Brain pericyte (primary cell): ENCODE data around the gene LGALS7.
"Not testable (repeated sequence)": the region's sequence is repeated elsewhere in the genome, so short reads cannot be mapped to it uniquely, and the experiment has no call there.

Experiments
- DNase-seq: peaks from one replicate; pipeline ENCODE4 v3.0.0-alpha.2; 2012; ENCODE audit warnings: low read depth, low spot score

The LGALS7 gene

GRCh38 chr19:38774181-38774950 lies 1.0 kb upstream of the LGALS7 start:
- no peak for DNase-seq

- not testable (repeated sequence) for DNase-seq
Observed at GRCh38 chr19:38771569-38771968, 1.7 kb downstream of the LGALS7 start.

- DNase-seq: not testable (repeated sequence)
Observed at GRCh38 chr19:38770949-38771275, 2.4 kb downstream of the LGALS7 start.

DNA sequence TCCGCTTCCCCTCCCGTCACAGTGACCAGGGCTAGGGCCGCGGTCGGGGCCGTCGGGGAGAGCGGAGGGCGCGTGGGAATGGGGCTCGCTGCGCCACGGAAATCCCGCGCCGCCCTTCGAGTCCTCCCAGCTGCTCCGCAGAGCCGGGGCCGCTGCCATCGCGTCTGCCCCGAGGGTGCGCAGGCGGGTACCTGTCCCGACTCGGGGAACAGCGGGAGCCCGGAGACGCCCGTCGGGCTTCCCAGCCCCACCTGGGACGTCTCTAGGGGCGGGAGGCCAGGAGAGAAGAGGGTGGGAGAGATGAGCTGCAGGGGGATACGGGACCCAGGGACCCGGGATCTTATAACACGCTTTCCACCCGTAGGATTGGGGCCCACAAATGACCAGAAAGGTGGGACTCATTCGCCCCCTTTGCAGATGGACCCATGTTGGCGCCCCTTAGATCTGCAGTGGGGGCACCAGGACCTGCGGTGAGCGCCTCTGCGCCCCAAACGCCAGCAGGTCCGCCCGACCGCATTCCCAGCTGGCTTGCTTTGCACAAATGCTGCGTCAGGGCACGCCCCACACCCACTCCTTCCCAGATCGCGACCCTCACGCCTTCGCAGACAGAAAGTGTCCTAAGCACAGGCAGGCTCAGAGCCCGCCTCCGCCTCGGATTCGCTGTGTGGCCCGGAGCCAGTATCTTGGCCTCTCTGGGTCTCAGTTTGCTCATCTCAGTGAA lies 2.9 kb downstream of the LGALS7 start:
- not testable (repeated sequence) for DNase-seq

GRCh38 chr19:38769635-38770211 lies 3.6 kb downstream of the LGALS7 start:
- peak; percentile 12 for DNase-seq

DNA sequence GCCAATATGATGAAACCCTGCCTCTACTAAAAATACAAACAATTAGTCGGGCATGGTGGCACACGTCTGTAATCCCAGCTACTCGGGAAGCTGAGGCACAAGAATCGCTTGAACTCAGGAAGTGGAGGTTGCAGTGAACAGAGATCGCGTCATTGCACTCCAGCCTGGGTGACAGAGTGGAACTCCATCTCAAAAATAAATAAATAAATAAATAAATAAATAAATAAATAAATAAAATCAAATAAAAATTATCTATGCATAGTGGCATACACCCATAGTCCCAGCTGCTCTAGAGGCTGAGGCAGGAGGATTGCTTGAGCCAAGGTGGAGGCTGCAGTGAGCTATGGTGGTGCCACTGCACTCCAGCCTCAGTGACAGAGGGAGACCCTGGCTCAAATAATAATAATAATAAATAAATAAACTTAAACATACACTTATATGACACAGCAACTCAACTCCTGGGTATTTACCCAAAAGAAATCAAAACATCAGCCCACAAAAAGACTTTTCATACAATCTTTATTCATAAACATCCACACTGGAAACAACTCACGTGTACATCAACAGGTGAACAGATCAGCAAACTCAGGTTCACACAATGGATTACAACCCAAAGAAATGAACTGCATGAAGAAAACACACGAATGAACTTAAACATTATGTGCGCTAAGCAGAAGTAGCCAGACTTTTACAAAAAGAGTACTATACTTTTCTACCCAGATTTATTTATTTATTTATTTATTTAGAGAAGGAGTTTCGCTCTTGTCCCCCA lies 6.9 kb downstream of the LGALS7 start:
- DNase-seq: no peak

GRCh38 chr19:38765214-38765613 lies 8.1 kb downstream of the LGALS7 start:
- no peak for DNase-seq

DNA sequence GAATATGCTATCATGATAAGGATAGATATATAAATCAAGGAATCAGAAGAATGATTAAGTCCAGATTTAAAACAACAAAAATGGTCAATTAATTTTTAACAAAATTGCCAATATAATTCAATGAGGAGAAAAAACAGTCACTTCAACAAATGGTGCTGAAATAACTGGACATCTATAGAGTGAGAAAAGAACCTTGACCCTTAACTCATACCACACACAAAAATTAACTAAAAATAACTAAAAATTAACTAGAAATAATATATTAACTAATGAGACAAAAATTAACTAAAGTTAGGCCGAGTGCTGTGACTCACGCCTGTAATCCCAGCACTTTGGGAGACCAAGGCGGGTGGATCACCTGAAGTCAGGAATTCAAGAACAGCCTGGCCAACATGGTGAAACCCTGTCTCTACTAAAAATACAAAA lies 9.5 kb downstream of the LGALS7 start:
- no peak for DNase-seq

GRCh38 chr19:38761884-38762389 lies 11.4 kb downstream of the LGALS7 start:
- DNase-seq: not testable (repeated sequence)

DNA sequence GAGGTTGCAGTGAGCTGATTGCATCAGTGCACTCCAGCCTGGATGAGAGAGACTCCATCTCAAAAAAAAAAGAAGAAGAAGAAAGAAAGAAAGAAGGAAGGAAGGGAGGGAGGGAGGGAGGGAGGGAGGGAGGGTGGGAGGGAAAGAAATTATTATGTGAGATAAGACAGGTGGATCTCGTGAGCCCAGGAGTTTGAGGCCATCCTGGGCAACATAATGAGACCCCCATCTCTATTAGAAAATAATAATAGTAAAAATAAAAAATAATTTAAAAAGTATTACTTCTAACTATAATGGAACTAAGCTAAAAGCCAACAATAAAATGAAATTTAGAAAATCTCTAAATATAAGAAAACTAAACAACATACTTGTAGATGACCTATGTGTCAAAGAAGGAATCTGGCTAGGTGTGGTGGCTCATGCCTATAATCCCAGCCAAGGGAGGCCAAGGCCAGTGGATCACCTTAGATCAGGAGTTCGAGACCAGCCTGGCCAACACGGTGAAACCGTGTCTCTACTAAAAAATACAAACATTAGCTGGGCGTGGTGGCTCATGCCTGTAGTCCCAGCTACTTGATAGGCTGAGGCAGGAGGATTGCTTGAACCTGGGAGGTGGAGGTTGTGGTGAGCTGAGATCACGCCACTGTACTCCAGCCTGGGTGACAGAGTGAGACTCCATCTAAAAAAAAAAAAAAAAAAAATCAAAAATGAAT lies 12.4 kb downstream of the LGALS7 start:
- not testable (repeated sequence) for DNase-seq

- DNase-seq: no peak
Observed at GRCh38 chr19:38759590-38760003, 13.7 kb downstream of the LGALS7 start.

- not testable (repeated sequence) for DNase-seq
Observed at GRCh38 chr19:38754196-38754595, 19.1 kb downstream of the LGALS7 start.

DNA sequence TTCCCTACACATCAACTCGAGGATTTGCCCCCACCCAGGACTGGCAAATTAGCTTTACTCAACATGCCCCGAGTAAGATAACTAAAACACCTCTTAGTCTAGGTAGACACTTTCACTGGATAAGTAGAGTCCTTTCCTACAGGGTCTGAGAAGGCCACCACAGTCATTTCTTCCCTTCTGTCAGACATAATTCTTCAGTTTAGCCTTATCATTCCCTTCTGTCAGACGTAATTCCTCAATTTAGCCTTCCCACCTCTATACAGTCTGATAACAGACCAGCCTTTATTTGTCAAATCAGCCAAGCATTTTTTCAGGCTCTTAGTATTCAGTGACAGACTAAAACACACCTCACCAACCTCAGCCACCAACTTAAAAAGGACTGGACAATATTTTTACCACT lies 19.5 kb downstream of the LGALS7 start:
- not testable (repeated sequence) for DNase-seq

DNA sequence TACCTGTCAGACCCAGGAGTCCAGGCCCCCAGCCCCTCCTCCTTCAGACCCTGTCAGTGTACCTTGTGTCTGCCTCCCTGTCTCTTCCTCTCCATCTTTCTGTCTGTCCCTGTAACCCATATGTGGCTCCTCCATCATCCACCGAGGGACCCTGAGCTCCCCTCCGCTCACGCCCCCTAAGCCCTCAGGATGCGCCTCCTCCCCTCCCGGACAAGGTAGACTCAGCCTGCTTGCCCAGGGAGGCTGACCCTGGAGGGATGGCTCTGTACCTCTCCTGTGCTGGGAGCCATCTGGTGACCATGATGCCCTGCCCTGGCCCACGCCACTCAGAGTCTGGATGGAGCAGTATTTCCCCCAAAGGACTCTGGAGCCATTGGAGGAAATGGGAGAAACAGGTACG lies 28.0 kb downstream of the LGALS7 start:
- no peak for DNase-seq

GRCh38 chr19:38744874-38745273 lies 28.4 kb downstream of the LGALS7 start:
- no peak for DNase-seq

DNA sequence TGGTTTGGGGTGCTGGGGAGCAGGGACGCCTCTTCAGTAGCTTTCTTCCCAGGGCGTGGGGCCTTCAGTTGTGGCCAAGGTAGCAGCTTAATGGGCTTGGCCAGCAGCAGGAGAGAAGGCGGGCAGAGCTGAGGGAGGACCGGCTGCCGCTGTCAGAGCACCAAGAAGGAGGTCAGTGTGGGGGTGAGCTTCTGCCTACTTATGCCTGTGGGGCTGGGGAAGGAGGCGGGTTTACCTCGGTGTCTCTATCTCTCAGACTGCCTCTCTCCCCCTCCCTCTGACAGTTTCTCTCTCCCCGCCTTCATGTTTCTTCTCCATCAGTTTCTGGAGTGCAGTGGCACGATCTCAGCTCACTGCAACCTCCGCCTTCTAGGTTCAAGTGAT lies 29.0 kb downstream of the LGALS7 start, which contains the start of gene CAPN12:
Gene CAPN12, minus strand, starts transcription at position 177 of the 384 bp plus-strand sequence. CDS start 309 bp downstream, outside the sequence.
- no peak for DNase-seq

GRCh38 chr19:38743394-38744297 lies 29.7 kb downstream of the LGALS7 start:
- DNase-seq: no peak

GRCh38 chr19:38742906-38743305 lies 30.4 kb downstream of the LGALS7 start:
- DNase-seq: no peak

DNA sequence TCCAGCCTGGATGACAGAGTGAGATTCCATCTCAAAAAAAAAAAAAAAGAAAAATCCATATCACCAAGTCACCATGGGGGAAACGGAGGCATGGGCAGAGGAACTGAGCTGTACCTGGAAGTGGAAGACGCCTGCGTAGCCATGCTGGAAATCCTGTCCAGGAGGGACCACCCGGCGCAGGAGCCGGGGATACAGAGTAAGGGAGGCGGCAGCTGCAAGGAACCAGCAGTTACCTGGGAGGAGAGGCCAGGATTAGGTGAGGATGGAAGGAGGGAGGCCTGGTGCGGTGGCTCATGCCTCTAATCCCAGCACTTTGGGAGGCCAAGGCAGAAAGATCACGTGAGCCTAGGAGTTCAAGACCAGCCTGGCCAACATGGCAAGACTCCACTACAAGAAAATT lies 31.0 kb downstream of the LGALS7 start:
- DNase-seq: no peak

DNA sequence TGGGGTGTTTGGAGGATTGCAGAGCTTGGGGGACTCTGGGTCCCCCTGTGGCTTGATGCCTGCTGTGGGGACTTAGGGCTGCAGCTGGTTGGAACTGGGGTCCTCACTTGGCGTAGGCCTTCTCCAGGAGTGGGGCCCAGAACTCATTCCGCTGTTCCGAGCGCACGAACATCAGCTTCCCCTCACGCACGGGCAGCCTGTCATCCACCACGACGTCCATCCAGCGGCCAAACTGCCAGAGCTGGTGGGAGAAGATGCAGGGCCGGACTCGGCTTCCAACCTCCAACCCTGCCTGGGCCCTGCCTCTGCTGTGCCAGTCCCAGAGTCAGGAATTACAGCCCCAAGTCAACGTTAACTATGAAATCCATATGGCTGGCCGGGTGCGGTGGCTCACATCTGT lies 31.6 kb downstream of the LGALS7 start:
- no peak for DNase-seq
